Caco-2 (cell line): Measurements from ENCODE around the gene TAF1D. TPM values are rescaled to one million over a fixed set of nuclear protein-coding genes. Genes with fewer than 3 reads are reported as not detected.
A peak's percentile ranks its signal among the peaks of the same experiment; 100 is the strongest.

ENCODE experiments used
- BruUV-seq: library from RNA; stranded (reverse); fragments of 400-500 nt; replicated peaks from 2 replicates; lab custom pipeline; 2021; lab: Mats Ljungman, UMichigan
- CTCF ChIA-PET: fragments of 300-600 bp; sonication (Branson Sonifier 250); formaldehyde crosslinking; loops from one replicate; lab custom pipeline; 2022; ENCODE audit warnings: antibody characterized with exemption; lab: Charles Lee
- POLR2A ChIA-PET: fragments of 300-600 bp; sonication (Branson Sonifier 250); formaldehyde crosslinking; loops from one replicate; lab custom pipeline; 2022; ENCODE audit warnings: antibody characterized with exemption; lab: Charles Lee
- DNase-seq, 2 experiments: peaks; one replicate each; pipeline versions ENCODE4 v3.0.0 to v3.0.0-alpha.2; 2020 to 2022
- H3K27me3 ChIP-seq: replicated peaks from 2 replicates; pipeline ENCODE4 v1.6.0; 2011; ENCODE audit warnings: low read length; ENCODE audit not compliant: control insufficient read depth, insufficient read depth
- H3K36me3 ChIP-seq: 2 replicates; pipeline ENCODE4 v1.5.1; 2011; ENCODE audit warnings: low read length; ENCODE audit not compliant: control insufficient read depth, insufficient read depth
- H3K4me1 ChIP-seq: fragments of 250-450 bp; sonication (Bioruptor Pico); 2 replicates; pipeline ENCODE4 v1.5.1; 2020; ENCODE audit warnings: mild to moderate bottlenecking
- H3K4me3 ChIP-seq: 2 replicates; pipeline ENCODE4 v1.5.1; 2011; ENCODE audit warnings: low read depth, mild to moderate bottlenecking, control low read depth, low read length
- H3K9me3 ChIP-seq: fragments of 250-450 bp; sonication (Bioruptor Pico); 2 replicates; pipeline ENCODE4 v1.5.1; 2020; ENCODE audit warnings: mild to moderate bottlenecking, moderate library complexity
- H3K27ac Mint-ChIP-seq: one replicate; pipeline ENCODE4 v1.8.0; 2022; ENCODE audit warnings: mixed read lengths; ENCODE audit not compliant: unreplicated experiment
- H3K27me3 Mint-ChIP-seq: one replicate; pipeline ENCODE4 v1.8.0; 2022; ENCODE audit warnings: mixed read lengths; ENCODE audit not compliant: insufficient read depth, unreplicated experiment
- H3K36me3 Mint-ChIP-seq: one replicate; pipeline ENCODE4 v1.8.0; 2022; ENCODE audit warnings: mild to moderate bottlenecking, mixed read lengths; ENCODE audit not compliant: insufficient read depth, unreplicated experiment
- H3K4me1 Mint-ChIP-seq: one replicate; pipeline ENCODE4 v1.8.0; 2022; ENCODE audit warnings: low read depth, mixed read lengths; ENCODE audit not compliant: unreplicated experiment
- H3K4me3 Mint-ChIP-seq: one replicate; pipeline ENCODE4 v1.8.0; 2022; ENCODE audit warnings: mild to moderate bottlenecking, moderate library complexity, mixed read lengths; ENCODE audit not compliant: unreplicated experiment
- H3K9me3 Mint-ChIP-seq: one replicate; pipeline ENCODE4 v1.8.0; 2022; ENCODE audit warnings: mixed read lengths; ENCODE audit not compliant: unreplicated experiment
- intact Hi-C: fragments of 100-400 bp; cut with micrococcal nuclease; formaldehyde crosslinking; loops from one replicate; pipeline ENCODE4 v1.10.0; 2022; ENCODE audit not compliant: unreplicated experiment
- total RNA-seq: library from RNA; stranded (reverse); gene quantifications from 2 replicates; pipeline ENCODE4 v1.2.3, GENCODE V29; 2022
- TF ChIP-seq, protein P1 (sequence below), 2 experiments: fragments of 200-600 bp in 1 of 2; IDR thresholded peaks; 1 replicate in 1 of 2; 2 replicates in 1 of 2; pipeline versions ENCODE4 v1.5.1 to v1.8.0; 2011 to 2022; ENCODE audit warnings: antibody characterized with exemption in 1 of 2, control low read depth in 1 of 2, inconsistent platforms in 1 of 2, low read depth in 1 of 2, low read length in 1 of 2, mild to moderate bottlenecking in 1 of 2, moderate library complexity in 1 of 2; ENCODE audit not compliant: insufficient read depth in 1 of 2, severe bottlenecking in 1 of 2, unreplicated experiment in 1 of 2

TAF1D gene
- total RNA-seq, 1 experiment from 2014 or later, result 354 TPM

DNA sequence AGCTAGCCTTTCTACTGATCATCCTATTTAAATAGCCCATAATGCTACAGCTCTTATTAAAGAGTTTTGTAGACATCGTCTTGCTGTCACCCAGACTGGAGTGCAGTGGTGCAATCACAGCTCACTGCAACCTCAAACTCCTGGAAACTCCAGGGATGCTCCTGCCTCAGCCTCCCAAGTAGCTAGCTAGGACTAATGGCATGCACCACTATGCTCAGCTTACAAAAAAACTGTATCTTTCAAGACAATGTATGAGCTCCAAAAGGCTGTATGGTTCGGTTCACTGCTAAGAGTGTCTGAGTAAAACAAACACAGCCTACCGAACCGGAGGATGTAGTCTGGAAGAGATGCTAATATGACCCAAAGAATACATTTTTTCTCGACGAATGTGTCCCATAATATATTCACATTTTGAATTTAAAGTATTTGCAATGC lies 2.6 kb downstream of the TAF1D start:
- Mint-ChIP-seq H3K36me3 (peaks cover 88% of the 10 kb centered on the region), H3K9me3 (no peaks in the 10 kb centered on the region), H3K27ac (peak overlapping the region; percentile 98), H3K27me3 (no peaks in the 10 kb centered on the region), H3K4me3 (peak overlapping the region; percentile 89), H3K4me1 (peaks cover 45% of the 10 kb centered on the region)
- POLR2A ChIA-PET, result interaction anchor here (0.7 to 1.1 kb wide), 2 partner anchors 9 to 47 kb away, joined by 3 to 10 read pairs; no protein-coding TSS in a partner anchor
- H3K36me3 ChIP-seq, result peaks cover 18% of the 10 kb centered on the region
- H3K4me3 ChIP-seq, result peak overlapping the region; percentile 74
- no TSS peak for BruUV-seq
- no peaks in the 10 kb centered on the region for H3K27me3 ChIP-seq
- no peak for DNase-seq
- CTCF ChIA-PET, result no interaction called here
- intact Hi-C loops, result no loop called here
- peaks cover 41% of the 10 kb centered on the region for H3K4me1 ChIP-seq
- TF ChIP-seq, protein P1, sequence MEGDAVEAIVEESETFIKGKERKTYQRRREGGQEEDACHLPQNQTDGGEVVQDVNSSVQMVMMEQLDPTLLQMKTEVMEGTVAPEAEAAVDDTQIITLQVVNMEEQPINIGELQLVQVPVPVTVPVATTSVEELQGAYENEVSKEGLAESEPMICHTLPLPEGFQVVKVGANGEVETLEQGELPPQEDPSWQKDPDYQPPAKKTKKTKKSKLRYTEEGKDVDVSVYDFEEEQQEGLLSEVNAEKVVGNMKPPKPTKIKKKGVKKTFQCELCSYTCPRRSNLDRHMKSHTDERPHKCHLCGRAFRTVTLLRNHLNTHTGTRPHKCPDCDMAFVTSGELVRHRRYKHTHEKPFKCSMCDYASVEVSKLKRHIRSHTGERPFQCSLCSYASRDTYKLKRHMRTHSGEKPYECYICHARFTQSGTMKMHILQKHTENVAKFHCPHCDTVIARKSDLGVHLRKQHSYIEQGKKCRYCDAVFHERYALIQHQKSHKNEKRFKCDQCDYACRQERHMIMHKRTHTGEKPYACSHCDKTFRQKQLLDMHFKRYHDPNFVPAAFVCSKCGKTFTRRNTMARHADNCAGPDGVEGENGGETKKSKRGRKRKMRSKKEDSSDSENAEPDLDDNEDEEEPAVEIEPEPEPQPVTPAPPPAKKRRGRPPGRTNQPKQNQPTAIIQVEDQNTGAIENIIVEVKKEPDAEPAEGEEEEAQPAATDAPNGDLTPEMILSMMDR (IDR thresholded peaks at IDR 0.05; ENCODE audit: insufficient read depth in 1 of 2, low read depth in 1 of 2, low read length in 1 of 2, severe bottlenecking in 1 of 2, unreplicated experiment in 1 of 2), result no peak
- H3K9me3 ChIP-seq, result no peaks in the 10 kb centered on the region

DNA sequence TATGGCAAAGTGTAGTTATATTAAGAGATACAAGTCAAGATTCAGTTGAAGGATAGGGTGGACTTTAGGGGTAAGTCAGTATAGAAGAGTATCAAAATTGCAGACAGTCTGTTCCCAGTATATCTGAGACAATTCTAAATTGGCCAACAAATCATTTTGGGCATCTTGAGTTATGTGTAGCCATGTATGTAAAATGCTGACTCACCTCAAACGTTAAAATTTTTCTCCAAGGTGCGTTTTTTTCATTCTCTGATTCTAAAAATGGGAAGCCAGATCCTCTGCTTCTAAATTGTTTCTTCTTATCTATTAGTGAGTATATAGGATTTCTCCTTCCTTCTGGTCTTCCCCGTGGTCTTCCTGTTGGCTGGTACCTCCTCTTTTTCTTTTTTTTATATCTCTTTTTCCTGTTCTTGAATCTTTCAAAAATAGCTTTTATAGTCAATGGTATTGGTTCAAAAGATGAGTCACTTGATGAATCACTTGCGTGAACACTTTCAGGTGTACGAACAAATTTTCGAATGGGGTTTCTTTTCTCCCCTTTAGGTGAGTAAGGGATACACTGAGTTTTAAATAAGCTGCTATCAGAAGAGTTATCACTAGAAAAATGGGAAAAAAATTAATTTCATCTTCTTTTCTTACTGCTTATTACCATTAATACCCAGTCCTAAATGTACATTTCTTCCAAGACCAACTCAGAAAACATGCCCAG lies 3.2 kb downstream of the TAF1D start:
- Histone ChIP-seq H3K27me3 (no peaks in the 10 kb centered on the region), H3K9me3 (no peaks in the 10 kb centered on the region), H3K4me3 (no peak overlapping the region), H3K4me1 (peaks cover 44% of the 10 kb centered on the region), H3K36me3 (peaks cover 12% of the 10 kb centered on the region; the same call in 1 of the 2 replicates)
- ChIA-PET POLR2A (interaction anchor here (0.7 to 1.1 kb wide), 2 partner anchors 9 to 48 kb away, joined by 3 to 10 read pairs; no protein-coding TSS in a partner anchor), CTCF (no interaction called here)
- Mint-ChIP-seq H3K27me3 (no peaks in the 10 kb centered on the region), H3K9me3 (no peaks in the 10 kb centered on the region), H3K4me1 (peaks cover 48% of the 10 kb centered on the region), H3K27ac (peak overlapping the region; percentile 98), H3K36me3 (peaks cover 94% of the 10 kb centered on the region), H3K4me3 (peak overlapping the region; percentile 89)
- intact Hi-C loops, result no loop called here
- TF ChIP-seq, protein P1 (IDR thresholded peaks at IDR 0.05; ENCODE audit: insufficient read depth in 1 of 2, low read depth in 1 of 2, low read length in 1 of 2, severe bottlenecking in 1 of 2, unreplicated experiment in 1 of 2), result no peak
- no TSS peak for BruUV-seq
- DNase-seq, result no peak

DNA sequence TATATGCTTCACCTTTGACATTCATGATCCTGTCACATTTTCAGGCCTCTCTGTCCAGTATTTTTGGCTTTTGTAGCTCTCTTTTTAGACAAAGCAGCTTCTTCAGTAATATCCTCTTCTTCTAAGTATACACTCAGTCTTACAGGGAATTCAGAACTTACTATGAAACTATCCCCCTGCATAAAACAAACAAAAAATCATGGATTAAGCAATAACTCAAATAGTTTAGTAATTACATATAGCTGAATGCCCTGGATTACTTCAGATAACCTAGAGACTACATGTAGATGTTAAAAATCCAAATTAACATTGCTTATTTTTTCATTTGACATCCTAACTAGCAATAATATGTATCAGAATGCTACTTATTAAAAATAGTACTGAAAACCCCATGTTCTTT lies 5.2 kb downstream of the TAF1D start:
- no peak overlapping the region for H3K27ac Mint-ChIP-seq
- no peak for DNase-seq
- no peaks in the 10 kb centered on the region for H3K9me3 Mint-ChIP-seq
- TF ChIP-seq, protein P1 (IDR thresholded peaks at IDR 0.05; ENCODE audit: insufficient read depth in 1 of 2, low read depth in 1 of 2, low read length in 1 of 2, severe bottlenecking in 1 of 2, unreplicated experiment in 1 of 2), result no peak
- no TSS peak for BruUV-seq
- H3K4me3 Mint-ChIP-seq, result peak overlapping the region; percentile 89
- CTCF ChIA-PET, result interaction anchor here (0.6 kb wide), 1 partner anchor 15 kb away, joined by 10 read pairs; no protein-coding TSS in a partner anchor
- H3K4me1 ChIP-seq, result peaks cover 51% of the 10 kb centered on the region
- no peak overlapping the region for H3K4me3 ChIP-seq
- H3K27me3 ChIP-seq, result no peaks in the 10 kb centered on the region
- peaks cover 17% of the 10 kb centered on the region for H3K36me3 ChIP-seq
- peaks cover 56% of the 10 kb centered on the region for H3K4me1 Mint-ChIP-seq
- peaks cover 100% of the 10 kb centered on the region for H3K36me3 Mint-ChIP-seq
- no peaks in the 10 kb centered on the region for H3K27me3 Mint-ChIP-seq
- POLR2A ChIA-PET, result interaction anchor here (0.6 kb wide), 2 partner anchors 113 to 1428 kb away, joined by 6 to 11 read pairs; no protein-coding TSS in a partner anchor
- intact Hi-C loops, result no loop called here
- no peaks in the 10 kb centered on the region for H3K9me3 ChIP-seq
